Glutamatergic neuron (in vitro differentiated cells): ENCODE measurements around the gene PSMB11. TPM values are rescaled to one million over a fixed set of nuclear protein-coding genes. Genes with fewer than 3 reads are reported as not detected.

ENCODE experiments used
- DNase-seq: peaks from one replicate; pipeline ENCODE4 v3.0.0; 2022
- H3K27ac Mint-ChIP-seq: one replicate; pipeline ENCODE4 v1.8.0; 2020; ENCODE audit warnings: mild to moderate bottlenecking, mixed read lengths, inconsistent platforms; ENCODE audit not compliant: unreplicated experiment
- H3K27me3 Mint-ChIP-seq: one replicate; pipeline ENCODE4 v1.8.0; 2020; ENCODE audit warnings: mild to moderate bottlenecking, moderate library complexity, mixed read lengths, inconsistent platforms; ENCODE audit not compliant: unreplicated experiment
- H3K36me3 Mint-ChIP-seq: one replicate; pipeline ENCODE4 v1.8.0; 2020; ENCODE audit warnings: mild to moderate bottlenecking, mixed read lengths, inconsistent platforms; ENCODE audit not compliant: unreplicated experiment
- H3K4me1 Mint-ChIP-seq: one replicate; pipeline ENCODE4 v1.8.0; 2020; ENCODE audit warnings: mild to moderate bottlenecking, low read depth, mixed read lengths, inconsistent platforms; ENCODE audit not compliant: unreplicated experiment
- H3K4me3 Mint-ChIP-seq: one replicate; pipeline ENCODE4 v1.8.0; 2020; ENCODE audit warnings: mild to moderate bottlenecking, mixed read lengths, inconsistent platforms; ENCODE audit not compliant: unreplicated experiment
- H3K9me3 Mint-ChIP-seq: one replicate; pipeline ENCODE4 v1.8.0; 2020; ENCODE audit warnings: mild to moderate bottlenecking, moderate library complexity, mixed read lengths, inconsistent platforms; ENCODE audit not compliant: unreplicated experiment
- CTCF ChIP-seq: fragments of 200-600 bp; sonication (generic); IDR thresholded peaks from one replicate; pipeline ENCODE4 v1.5.0; 2021; ENCODE audit not compliant: partially characterized antibody, unreplicated experiment
- total RNA-seq: library from RNA; stranded (reverse); fragmentation: NEBNext Ultra II Directional; extraction: Animal tissue kit (Norgen Biotek cat#: 25700); gene quantifications from one replicate; pipeline ENCODE4 v1.2.1, GENCODE V29; 2021; ENCODE audit not compliant: unreplicated experiment

The PSMB11 gene
- total RNA-seq, 1 donor from 2014 or later, result not detected

GRCh38 chr14:23091294-23092225, 49.5 kb downstream of the PSMB11 start:
- Mint-ChIP-seq H3K4me3 (peak overlapping the region; percentile 34), H3K4me1 (peaks cover 4% of the 10 kb centered on the region), H3K27ac (no peak overlapping the region), H3K27me3 (no peaks in the 10 kb centered on the region), H3K36me3 (no peaks in the 10 kb centered on the region), H3K9me3 (no peaks in the 10 kb centered on the region)
- no peak for DNase-seq
- TF ChIP-seq CTCF, result no peak

GRCh38 chr14:23093104-23093503, 51.1 kb downstream of the PSMB11 start:
- TF ChIP-seq CTCF, result no peak
- H3K9me3 Mint-ChIP-seq, result no peaks in the 10 kb centered on the region
- H3K4me1 Mint-ChIP-seq, result peaks cover 4% of the 10 kb centered on the region
- DNase-seq, result no peak
- H3K27ac Mint-ChIP-seq, result no peak overlapping the region
- no peaks in the 10 kb centered on the region for H3K36me3 Mint-ChIP-seq
- no peaks in the 10 kb centered on the region for H3K27me3 Mint-ChIP-seq
- H3K4me3 Mint-ChIP-seq, result no peak overlapping the region

GRCh38 chr14:23093526-23093925, 51.5 kb downstream of the PSMB11 start:
- no peak for TF ChIP-seq CTCF
- Mint-ChIP-seq H3K4me1 (peaks cover 4% of the 10 kb centered on the region), H3K4me3 (no peak overlapping the region), H3K9me3 (no peaks in the 10 kb centered on the region), H3K27ac (no peak overlapping the region), H3K36me3 (no peaks in the 10 kb centered on the region), H3K27me3 (no peaks in the 10 kb centered on the region)
- no peak for DNase-seq

Other genes starting within 250 kb of the PSMB11 start
- gene SLC7A7, start 226.8 kb upstream of the PSMB11 start, total RNA-seq, result 1.7 TPM
- 67.9 TPM for gene MRPL52, start 212.3 kb upstream of the PSMB11 start, total RNA-seq
- 162 TPM for gene MMP14, start 205.6 kb upstream of the PSMB11 start, total RNA-seq
- 15.1 TPM for gene LRP10, start 170.5 kb upstream of the PSMB11 start, total RNA-seq
- 73.2 TPM for gene REM2, start 159.0 kb upstream of the PSMB11 start, total RNA-seq
- 70.9 TPM for gene RBM23, start 123.1 kb upstream of the PSMB11 start, total RNA-seq
- gene PRMT5, start 112.8 kb upstream of the PSMB11 start, total RNA-seq, result 54.6 TPM
- 9.7 TPM for gene HAUS4, start 85.1 kb upstream of the PSMB11 start, total RNA-seq
- gene AJUBA, start 59.7 kb upstream of the PSMB11 start, total RNA-seq, result 0.34 TPM
- gene C14orf93, start 32.1 kb upstream of the PSMB11 start, total RNA-seq, result 12.1 TPM
- gene PSMB5, start 7.3 kb upstream of the PSMB11 start, total RNA-seq, result 289 TPM
- gene CDH24, start 15.3 kb downstream of the PSMB11 start, total RNA-seq, result 164 TPM
- 341 TPM for gene ACIN1, start 52.9 kb downstream of the PSMB11 start, total RNA-seq
- gene C14orf119, start 53.3 kb downstream of the PSMB11 start, total RNA-seq, result 40.3 TPM
- not detected for gene CIROP, start 62.8 kb downstream of the PSMB11 start, total RNA-seq
- not detected for gene CEBPE, start 77.0 kb downstream of the PSMB11 start, total RNA-seq
- 7.9 TPM for gene SLC7A8, start 141.4 kb downstream of the PSMB11 start, total RNA-seq
- gene RNF212B, start 195.7 kb downstream of the PSMB11 start, total RNA-seq, result not detected
- gene HOMEZ, start 243.9 kb downstream of the PSMB11 start, total RNA-seq, result 12.2 TPM